OCI-M2 (cell line): ENCODE data around the gene LRIG1.
"Not testable (repeated sequence)": the region's sequence is repeated elsewhere in the genome, so short reads cannot be mapped to it uniquely, and the experiment has no call there.

ENCODE experiments used
- DNase-seq: peaks from one replicate; lab custom pipeline; 2025; ENCODE audit not compliant: unreplicated experiment; lab: John Stamatoyannopoulos, UW

Gene LRIG1

DNA sequence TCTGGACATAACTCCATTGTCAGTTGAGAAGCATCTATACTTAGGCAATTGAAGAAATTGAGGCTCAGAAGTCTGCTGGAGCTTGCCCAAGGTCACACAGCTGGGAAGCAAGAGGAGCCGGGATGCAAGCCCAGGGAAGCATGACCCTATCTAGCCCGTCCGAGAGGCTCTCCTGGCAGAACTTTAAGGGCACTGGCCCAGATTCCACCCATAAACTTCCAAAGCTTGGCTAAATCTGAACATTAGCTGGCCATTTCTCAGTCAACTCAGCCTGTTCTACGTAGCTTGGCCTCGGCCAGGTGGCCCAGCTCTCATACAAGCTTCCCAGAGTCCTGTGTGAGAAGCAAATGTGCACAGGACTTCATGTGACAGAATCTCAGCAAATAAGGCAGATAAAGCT, 75.8 kb downstream of the LRIG1 start:
- DNase-seq, result no peak

DNA sequence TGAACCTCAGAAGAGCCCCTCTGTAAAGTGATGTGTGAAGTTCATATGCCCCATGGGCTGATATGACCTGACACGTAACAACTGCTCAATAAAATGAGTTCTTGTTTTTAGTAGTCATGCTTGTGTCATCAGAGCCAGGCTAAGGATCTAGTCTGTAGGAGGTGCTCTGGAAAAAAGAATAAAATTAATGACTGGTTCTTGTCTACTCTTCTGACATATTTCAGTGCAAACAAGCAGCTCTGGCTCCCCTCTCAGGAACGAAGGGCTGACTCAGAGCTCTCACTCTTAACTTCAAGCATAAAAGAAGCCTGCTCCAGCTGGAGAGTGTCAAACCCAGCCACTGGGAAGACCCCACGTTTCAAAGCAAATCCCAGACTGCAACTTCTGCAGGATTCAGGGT, 77.0 kb downstream of the LRIG1 start:
- DNase-seq, result no peak

DNA sequence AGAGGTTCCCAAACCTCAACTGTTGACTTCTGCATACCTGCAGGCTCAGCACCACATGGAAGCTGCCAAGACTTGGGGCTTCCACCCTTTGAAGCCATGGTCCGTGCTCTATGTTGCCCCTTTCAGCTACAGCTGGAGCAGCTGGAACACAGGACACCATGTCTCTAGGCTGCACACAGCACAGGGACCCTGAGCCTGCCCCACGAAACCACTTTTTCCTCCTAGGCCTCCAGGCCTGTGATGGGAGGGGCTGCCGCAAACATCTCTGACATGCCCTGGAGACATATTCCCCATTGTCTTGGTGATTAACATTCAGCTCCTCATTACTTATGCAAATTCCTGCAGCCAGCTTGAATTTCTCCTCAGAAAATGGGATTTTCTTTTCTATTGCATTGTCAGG, 78.9 kb downstream of the LRIG1 start:
- not testable (repeated sequence) for DNase-seq

DNA sequence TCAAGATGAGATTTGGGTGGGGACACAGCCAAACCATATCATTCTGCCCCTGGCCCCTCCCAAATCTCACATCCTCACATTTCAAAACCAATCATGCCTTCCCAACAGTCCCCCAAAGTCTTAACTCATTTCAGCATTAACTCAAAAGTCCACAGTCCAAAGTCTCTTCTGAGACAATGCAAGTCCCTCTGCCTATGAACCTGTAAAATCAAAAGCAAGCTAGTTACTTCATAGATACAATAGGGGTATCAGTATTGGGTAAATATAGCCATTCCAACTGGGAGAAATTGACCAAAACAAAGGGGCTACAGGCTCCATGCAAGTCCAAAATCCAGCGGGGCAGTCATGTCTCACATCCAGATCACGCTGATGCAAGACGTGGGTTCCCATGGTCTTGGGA, 79.7 kb downstream of the LRIG1 start:
- not testable (repeated sequence) for DNase-seq

DNA sequence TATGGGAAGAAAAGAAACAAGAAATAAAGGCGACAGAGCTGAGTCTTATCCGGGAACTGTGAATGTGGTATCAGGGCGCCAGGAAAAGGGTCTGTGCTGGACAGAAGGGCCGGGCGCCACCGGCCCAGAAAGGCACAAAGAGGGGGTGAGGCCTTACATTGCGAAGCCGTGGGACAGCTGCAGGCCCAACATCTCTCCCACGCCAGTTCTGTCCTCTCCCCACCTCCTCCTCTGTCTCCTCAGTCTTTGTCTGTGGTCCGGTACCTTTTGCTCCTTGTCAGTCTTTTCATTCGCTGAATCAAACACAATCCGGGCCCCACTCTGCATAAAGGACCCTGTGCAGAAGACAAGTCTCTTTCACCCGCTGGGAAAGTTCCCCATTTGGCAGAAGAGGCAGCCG, 81.8 kb downstream of the LRIG1 start:
- no peak for DNase-seq

DNA sequence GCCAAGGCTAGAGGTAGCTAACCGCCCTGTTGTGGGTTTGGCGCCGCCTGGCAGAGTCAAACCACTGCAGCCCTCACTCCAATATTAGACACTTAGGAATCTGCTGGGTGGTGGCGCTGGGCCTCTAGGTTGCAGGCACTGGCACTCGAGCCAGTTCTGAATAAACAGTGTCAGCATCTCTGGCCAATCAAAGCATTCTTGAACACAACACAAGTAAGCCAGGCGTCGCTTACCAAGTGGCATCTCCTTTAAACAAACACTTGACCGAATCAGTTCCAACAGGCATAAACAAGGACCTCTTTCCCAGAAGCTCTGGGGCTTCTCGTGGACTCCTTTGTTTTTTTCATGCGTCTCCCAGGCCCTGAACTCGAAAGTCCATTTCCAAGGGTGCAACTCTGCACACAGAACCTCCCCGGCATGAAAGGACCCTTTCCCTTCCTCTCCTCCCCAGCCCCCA, 82.3 kb downstream of the LRIG1 start:
- no peak for DNase-seq

DNA sequence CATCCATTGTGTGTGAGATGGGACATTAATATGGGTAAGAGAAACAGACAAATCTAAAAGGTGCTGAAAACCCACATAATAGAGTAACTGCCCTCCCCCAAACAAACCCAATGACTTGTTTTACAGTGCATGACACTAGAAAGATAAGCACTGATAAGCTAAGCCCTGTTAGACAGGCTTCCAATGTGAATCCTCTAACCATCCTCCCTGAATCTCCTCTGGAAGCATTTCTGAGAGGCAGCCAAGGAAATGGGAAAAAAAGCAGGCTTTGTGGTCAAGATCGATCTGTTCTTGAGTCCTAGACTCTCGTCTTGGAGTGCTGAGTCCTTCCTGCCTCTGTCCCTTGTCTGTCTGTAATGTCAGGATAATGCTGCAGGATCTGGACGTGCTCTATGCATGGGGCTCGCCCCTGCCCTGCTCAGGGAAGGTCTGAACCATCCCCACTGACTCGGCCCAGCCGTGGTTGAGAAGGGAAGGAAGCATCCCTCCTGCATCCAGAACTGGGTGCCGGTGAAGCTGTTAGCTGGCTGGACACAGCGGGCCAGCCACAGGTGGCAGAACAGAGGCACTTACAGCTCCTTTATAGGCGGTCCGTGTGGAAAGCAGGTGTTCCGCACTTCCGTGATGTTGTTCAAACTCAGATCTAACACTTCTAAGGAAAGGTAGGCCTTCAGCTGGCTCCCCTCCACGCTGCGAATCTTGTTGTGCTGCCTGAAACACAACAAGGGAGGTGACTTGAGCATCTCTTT, 84.1 kb downstream of the LRIG1 start:
- DNase-seq, result no peak

DNA sequence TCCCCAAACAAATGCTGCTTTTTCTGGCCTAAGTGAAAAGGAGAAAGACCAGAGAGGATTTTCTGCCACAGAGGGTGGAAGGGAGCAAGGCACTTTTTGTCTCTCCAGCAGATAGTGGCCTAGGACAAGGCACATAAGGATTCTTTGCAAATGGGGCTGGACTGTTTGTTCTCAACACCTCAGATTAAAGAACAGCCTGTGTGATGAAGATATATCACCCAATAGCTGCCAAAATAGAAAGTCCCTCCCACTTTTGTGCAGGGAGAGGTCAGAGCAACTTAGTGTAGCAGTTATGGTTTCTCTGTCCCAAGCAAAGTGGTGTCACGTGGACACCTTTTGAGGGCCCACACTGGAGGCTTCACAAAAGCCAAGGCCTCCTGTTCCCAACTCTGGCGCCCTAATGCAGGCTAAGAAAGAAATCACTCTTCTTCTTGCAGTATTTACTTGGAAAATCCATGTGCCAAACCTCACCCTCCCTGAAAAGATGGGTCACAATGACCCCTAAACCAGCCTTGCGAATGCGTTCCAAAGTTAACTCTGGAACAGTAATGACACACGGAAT, 84.9 kb downstream of the LRIG1 start:
- no peak for DNase-seq

DNA sequence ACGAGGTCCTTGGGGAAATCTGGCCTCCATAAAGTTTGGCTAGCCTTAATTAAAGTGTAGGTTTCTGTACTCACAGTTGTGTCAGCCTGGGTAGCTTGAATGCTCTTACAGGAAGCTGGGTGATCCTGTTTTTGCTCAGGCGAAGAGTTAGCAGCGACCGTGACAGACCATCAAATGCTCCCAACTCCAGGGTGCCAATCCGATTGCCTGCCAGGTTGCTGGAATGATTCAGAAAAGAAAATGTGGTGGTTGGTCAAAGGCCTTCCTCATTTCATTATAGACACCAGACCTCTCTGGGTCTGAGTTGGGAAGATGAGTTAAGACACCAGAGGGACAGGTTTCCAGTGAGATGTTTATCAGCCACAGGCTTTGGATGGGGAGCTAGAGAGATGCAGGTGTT, 86.0 kb downstream of the LRIG1 start:
- DNase-seq, result no peak

DNA sequence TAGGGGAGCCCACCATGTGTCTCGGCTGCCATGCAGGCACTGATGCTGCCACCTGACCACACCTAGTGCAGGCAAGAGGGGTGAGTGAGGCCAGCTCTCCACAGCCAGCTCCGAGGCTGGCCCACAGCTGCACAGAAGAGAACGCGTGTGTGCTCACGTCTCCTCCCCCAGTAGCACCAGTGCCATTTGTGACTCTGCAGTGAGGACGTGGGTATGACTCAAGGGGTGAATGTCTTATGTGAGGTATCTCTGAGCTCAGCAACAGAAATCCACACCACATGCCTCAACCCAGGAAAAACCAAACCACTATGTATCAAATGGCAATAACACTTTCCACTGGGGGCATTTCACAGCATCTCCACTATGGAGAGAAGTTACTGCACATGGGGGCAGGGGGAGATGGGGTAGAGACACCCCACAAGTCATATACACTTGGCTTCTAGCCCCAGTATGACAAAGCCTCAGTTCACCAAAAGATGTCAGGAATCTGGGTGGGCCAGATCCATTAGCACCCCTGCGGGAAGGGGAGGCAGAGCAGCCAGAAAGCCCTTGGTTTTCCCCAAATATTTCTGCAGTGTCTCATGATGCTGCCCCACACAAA, 87.6 kb downstream of the LRIG1 start:
- no peak for DNase-seq

DNA sequence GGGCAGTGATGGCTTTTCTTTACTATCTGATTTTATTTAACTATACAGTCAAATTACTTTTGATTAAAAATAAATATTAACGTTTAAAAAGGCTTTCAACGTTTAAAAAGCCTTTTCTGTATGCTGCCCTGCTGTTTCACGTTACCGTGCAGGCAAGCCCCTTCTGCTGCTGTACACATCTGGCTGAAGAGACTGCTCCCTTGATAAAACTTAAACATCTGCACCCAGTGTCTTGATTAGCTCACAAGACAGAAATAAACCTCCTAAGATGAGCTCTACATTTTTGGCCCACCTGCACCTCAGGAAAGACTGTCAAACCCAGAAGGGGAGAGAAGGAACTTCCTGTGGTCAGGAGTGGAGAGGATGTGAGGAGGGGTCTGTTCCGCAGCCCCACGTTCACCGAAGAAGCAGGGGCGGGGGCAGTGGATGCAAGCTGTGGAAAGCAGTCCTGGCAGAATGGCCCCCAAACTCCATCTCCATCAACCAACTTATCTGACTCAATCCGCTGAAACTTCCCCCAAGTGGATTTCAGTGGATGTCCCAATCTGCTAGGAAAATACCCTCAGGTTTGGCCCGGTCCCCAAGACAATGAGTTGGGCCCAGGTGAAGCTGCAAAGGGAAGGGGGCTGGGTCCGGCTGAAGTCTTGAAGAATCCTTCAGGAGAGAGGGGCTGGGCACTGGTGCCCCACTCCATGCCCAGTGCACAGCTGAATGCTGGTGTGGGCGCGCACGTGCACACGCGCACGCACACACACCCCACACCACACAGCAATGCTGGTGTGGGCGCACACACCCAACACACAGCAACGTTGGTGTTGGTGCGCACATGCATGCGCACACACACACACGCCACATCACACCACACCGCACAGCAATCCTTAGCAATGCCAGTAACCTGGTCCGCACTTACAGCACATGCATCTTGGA, 88.6 kb downstream of the LRIG1 start:
- DNase-seq, result no peak

DNA sequence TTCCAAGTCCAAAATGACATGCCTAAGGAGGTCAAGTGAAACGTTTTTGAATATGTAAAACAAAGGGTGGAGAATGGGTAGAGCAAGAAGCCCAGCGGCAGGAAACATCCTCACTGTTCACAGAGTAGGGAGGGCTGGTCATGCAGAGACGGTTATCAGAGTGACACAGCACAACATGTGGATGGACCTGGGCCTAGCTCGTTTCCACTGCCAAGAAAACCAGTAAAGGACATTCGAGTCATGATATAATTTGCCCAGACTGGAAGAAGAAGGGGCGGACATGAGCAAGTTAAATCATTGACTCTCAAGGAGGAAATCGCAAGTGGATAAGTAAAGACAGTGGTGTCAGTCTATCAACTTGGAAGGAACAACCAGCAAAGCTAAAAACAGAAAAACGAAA, 89.3 kb downstream of the LRIG1 start:
- no peak for DNase-seq

DNA sequence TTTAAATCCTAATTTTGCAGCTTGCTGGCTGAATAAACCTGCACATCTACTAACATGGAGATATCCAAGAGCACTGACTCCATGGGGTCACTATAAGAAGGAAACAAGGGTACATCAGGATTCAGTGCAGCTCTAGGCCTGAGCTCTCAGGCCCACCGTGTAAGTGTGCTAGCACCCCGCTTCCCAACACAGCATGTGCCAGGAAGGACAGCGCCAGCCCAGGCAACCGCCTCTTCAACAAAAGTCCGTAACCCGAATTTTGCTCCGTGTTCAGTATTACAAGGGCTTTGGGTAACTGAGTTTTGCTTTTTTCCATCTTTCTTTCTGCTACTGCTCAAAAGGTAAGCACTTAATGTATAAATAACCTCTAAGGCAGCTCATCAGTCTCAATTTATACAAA, 89.8 kb downstream of the LRIG1 start:
- no peak for DNase-seq

DNA sequence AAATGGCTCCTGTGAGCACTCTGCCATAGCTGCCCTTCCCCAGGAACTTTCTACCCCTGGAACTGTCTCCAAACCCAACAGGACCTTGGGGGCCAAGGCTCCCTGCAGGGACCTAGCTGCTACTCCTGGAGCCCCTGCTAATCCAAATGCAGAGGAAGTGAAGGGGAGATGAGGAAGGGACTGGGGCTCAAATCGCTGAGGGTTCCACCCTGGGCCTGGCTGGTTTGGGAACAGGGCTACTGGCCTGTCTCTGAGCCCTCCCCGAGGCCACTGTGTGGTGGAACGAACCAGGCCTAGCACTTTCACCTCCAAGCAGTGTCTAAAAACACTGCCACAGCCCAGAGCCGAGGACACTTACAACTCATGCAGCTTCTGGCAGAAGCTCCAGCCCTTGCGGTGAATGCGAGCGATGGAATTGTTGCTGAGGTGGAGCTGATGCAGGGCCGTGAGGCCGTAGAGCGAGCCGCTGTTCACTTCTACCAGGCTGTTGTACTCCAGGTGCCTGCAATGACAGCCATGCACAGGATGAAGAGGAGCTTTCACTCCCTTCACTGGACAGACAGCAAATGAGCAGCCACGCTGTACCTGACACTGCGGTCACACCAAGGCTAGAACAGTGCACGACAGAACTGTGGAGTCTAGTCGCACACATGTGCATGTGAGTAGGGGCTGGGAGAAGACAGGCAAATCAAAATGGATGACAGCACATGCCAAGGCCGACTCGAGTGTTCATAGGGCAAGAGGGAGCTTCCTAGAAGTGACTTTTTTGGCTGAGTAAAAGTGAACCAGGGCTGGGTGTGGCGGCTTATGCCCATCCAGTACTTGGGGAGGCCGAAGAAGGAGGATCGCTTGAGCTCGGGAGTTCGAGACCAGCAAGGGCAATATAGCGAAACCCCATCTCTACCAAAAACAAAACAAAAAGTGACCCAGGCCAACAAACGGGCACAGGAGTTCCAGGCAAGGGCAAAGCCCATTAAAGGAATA, 90.8 kb downstream of the LRIG1 start:
- no peak for DNase-seq

DNA sequence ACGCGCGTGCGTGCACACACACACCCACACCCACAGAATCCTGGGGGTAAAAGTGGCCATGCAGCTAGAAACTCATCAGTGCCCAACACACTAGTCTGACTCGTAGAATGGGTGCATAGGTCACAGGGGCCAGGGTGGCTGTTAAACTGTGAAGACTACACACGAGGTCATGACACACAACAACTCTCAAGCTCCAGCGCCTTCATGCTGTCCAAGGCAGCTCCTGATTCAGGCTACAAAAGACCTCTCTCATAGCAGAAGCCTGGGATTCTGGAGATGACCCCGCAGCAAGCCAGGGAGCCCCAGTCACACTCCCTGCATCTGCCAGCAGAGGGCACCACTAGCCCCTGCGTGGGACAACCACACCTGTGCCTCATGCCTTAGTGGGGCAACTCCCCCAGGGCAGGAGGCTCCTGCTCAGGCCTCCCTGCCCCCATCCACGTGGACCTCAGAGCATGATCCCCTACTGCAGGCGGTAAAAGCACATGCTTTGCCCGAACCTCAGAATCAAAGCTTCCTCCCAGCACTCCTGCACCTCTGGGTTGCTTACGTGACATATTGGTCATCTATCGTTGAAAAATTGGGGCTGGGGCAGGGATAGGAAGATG, 93.1 kb downstream of the LRIG1 start:
- no peak for DNase-seq

DNA sequence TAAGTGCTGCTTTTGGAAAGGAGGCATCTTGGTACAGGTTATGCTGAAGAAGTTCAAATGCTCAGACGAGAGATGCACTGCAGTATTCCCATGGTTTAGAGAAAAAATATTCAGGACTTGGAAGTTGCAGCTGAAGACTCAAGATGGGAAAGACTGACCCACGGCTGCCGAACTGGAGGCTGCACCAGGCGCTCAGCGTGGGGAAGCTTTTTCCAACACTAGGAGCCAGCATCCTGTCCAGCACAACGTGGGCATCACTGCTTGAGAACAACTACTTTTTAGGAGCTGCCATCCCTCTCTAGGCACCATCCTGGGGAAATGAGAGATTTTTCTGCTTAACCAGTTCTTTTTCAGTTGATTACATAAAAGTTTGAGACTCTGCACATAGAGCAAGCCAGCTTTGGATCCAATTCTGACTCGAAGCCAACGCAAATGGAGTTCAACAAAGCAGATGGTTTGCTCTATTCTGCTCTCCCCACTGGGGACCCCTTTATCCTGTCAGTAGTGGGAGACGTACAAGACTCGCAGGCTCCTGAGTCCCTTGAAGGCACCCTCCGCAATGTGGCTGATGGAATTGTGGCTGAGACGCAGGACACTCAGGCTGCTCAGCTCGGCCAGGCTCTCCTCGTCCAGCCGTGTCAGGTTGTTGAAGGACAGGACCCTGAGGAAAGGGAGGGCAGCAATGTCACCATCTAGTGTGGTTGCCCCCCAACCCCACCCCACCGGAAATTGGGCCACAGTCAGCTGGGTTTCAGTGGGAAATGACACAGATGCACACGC, 93.8 kb downstream of the LRIG1 start:
- DNase-seq, result no peak

DNA sequence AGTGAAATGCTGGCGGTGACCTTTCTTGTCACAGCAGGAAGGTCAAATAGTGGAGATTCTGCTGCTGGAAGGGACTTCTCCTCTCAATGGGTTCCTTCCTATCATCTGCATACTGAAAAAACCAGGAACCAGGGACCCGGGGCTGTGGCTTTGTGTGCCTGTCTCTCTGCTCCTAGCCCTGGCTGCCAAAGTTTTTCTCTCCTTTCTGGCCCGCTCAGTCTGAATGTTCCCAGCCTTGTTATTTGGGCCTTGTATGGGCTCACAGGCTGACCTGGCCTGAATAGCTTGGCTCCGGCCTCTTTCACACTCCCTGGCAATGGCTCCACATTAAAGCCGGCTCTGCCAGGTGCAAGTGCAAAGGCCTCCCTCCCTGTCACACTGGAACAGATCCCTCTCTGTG, 94.7 kb downstream of the LRIG1 start:
- DNase-seq, result no peak

DNA sequence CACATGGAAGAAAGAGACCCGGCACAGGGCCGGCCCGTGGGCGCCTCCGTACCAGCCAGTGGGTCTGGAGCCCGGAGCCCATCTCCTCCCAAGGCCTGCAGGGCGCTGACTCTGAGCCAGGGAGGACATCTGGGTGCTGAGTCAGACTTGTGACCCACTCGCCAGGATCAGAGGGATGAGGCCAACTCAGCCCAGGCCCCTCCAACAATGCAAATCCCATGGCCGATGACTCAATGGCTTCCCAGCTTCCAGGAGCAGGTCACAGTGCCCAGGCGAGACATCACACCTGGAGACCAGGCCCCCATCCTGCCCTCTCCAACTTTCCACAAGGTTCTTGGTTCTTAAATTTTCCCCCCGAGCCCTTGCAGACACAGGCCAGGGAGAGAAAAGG, 95.1 kb downstream of the LRIG1 start:
- no peak for DNase-seq
